IPS-11a (cell line): ENCODE measurements around the gene FBXO8.
A peak's percentile ranks its signal among the peaks of the same experiment; 100 is the strongest.

ENCODE experiments used
- H3K4me3 ChIP-seq: one replicate; pipeline ENCODE4 v1.5.1; 2013; ENCODE audit warnings: low read depth, low read length, control low read depth

Gene FBXO8

GRCh38 chr4:174252412-174252811 lies 31.1 kb downstream of the FBXO8 start:
- no peak overlapping the region for H3K4me3 ChIP-seq

GRCh38 chr4:174248407-174248806 lies 35.1 kb downstream of the FBXO8 start:
- no peak overlapping the region for H3K4me3 ChIP-seq

- H3K4me3 ChIP-seq, result no peak overlapping the region
Measured at GRCh38 chr4:174245714-174246113, 37.8 kb downstream of the FBXO8 start.

GRCh38 chr4:174244441-174244840 lies 39.0 kb downstream of the FBXO8 start:
- H3K4me3 ChIP-seq, result no peak overlapping the region

GRCh38 chr4:174241162-174241561 lies 42.3 kb downstream of the FBXO8 start:
- no peak overlapping the region for H3K4me3 ChIP-seq

- no peak overlapping the region for H3K4me3 ChIP-seq
Measured at GRCh38 chr4:174236359-174236758, 47.1 kb downstream of the FBXO8 start.

- no peak overlapping the region for H3K4me3 ChIP-seq
Measured at GRCh38 chr4:174230680-174231079, 52.8 kb downstream of the FBXO8 start.

GRCh38 chr4:174230148-174230547 lies 53.3 kb downstream of the FBXO8 start:
- H3K4me3 ChIP-seq, result no peak overlapping the region

GRCh38 chr4:174228988-174229387 lies 54.5 kb downstream of the FBXO8 start:
- no peak overlapping the region for H3K4me3 ChIP-seq

- no peak overlapping the region for H3K4me3 ChIP-seq
Measured at GRCh38 chr4:174225349-174226049, 58.0 kb downstream of the FBXO8 start.

- no peak overlapping the region for H3K4me3 ChIP-seq
Measured at GRCh38 chr4:174224550-174224949, 58.9 kb downstream of the FBXO8 start.

GRCh38 chr4:174222266-174222872 lies 61.1 kb downstream of the FBXO8 start:
- H3K4me3 ChIP-seq, result no peak overlapping the region

GRCh38 chr4:174218127-174218790 lies 65.2 kb downstream of the FBXO8 start:
- H3K4me3 ChIP-seq, result peak overlapping the region; percentile 13

GRCh38 chr4:174217273-174218126 lies 66.0 kb downstream of the FBXO8 start:
- peak overlapping the region; percentile 8 for H3K4me3 ChIP-seq

- H3K4me3 ChIP-seq, result no peak overlapping the region
Measured at GRCh38 chr4:174216799-174217272, 66.6 kb downstream of the FBXO8 start.

- H3K4me3 ChIP-seq, result no peak overlapping the region
Measured at GRCh38 chr4:174215961-174216680, 67.3 kb downstream of the FBXO8 start.

- no peak overlapping the region for H3K4me3 ChIP-seq
Measured at GRCh38 chr4:174215057-174215456, 68.4 kb downstream of the FBXO8 start.

- H3K4me3 ChIP-seq, result peak overlapping the region; percentile 20
Measured at GRCh38 chr4:174214101-174214878, 69.2 kb downstream of the FBXO8 start.

- H3K4me3 ChIP-seq, result no peak overlapping the region
Measured at GRCh38 chr4:174213731-174214100, 69.8 kb downstream of the FBXO8 start.

GRCh38 chr4:174212061-174212460 lies 71.4 kb downstream of the FBXO8 start:
- H3K4me3 ChIP-seq, result no peak overlapping the region
